ENCODE results near the gene LRP2.

LRP2 gene

DNA sequence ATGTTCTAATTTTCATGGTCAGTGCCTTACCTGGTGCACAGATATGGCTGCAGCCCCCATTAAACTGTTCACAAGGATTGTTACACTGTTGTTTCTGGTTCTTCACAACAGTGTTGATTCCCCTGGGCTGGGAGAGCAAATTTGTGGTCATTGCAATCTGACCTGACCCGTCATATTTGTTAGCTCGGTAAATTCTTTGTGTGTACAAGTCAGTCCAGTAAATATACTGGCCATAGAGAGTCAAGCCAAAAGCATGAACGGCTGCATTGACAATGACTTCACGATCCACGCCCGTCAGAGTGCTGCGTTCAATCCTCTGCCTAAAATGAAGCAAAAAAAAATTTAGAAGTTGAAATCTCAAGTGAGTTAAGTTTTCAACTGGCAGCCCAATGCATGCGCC is 158.4 kb downstream of the LRP2 start:
- H3K4me3 ChIP-seq (ENCODE audit: low read depth, low read length): no peak overlapping the region
- TF ChIP-seq, protein P1, sequence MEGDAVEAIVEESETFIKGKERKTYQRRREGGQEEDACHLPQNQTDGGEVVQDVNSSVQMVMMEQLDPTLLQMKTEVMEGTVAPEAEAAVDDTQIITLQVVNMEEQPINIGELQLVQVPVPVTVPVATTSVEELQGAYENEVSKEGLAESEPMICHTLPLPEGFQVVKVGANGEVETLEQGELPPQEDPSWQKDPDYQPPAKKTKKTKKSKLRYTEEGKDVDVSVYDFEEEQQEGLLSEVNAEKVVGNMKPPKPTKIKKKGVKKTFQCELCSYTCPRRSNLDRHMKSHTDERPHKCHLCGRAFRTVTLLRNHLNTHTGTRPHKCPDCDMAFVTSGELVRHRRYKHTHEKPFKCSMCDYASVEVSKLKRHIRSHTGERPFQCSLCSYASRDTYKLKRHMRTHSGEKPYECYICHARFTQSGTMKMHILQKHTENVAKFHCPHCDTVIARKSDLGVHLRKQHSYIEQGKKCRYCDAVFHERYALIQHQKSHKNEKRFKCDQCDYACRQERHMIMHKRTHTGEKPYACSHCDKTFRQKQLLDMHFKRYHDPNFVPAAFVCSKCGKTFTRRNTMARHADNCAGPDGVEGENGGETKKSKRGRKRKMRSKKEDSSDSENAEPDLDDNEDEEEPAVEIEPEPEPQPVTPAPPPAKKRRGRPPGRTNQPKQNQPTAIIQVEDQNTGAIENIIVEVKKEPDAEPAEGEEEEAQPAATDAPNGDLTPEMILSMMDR (IDR thresholded peaks at IDR 0.05): no peak
- H3K9me3 ChIP-seq (ENCODE audit: control insufficient read depth, low read length): no peaks in the 10 kb centered on the region

DNA sequence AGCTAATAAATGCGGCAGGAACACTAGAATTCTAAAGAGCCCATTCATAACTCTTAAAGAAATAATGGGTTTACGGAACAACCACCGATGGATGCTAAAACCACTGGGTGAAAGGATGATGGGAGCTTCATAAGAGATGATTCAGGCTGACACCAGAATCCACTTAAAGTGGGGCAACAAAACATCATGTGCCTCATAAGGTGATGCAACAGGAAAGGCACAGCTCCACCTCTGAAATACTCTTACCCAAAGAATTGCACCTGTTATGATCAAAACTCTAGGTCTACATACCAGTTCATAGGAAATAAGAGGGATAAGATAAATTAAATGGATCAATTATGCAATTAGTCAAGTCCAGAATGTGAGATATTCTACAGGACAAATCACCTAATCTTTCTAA is 161.6 kb downstream of the LRP2 start:
- H2AFZ ChIP-seq: no peak overlapping the region
- no peaks in the 10 kb centered on the region for H3K36me3 ChIP-seq (ENCODE audit: control insufficient read depth, insufficient read depth, low read length)
- no peaks in the 10 kb centered on the region for H3K9me3 ChIP-seq (ENCODE audit: control insufficient read depth, low read length)
- no peaks in the 10 kb centered on the region for H3K79me2 ChIP-seq
- H3K9ac ChIP-seq: no peak overlapping the region
- H3K4me2 ChIP-seq (ENCODE audit: low read length): no peak overlapping the region
- no peaks in the 10 kb centered on the region for H3K4me1 ChIP-seq
- no peak overlapping the region for H3K4me3 ChIP-seq (ENCODE audit: low read depth, low read length)
- no peaks in the 10 kb centered on the region for H3K27me3 ChIP-seq (ENCODE audit: control insufficient read depth, insufficient read depth, low read length)
- TF ChIP-seq, protein P1 (IDR thresholded peaks at IDR 0.05): no peak
- H3K27ac ChIP-seq: no peak overlapping the region

More for the DNA sequence above, 158.4 kb downstream of the LRP2 start:
- H3K27ac ChIP-seq: no peak overlapping the region
- no peak overlapping the region for H3K4me2 ChIP-seq (ENCODE audit: low read length)
- H3K4me1 ChIP-seq: no peaks in the 10 kb centered on the region
- no peaks in the 10 kb centered on the region for H3K27me3 ChIP-seq (ENCODE audit: control insufficient read depth, insufficient read depth, low read length)
- H3K36me3 ChIP-seq (ENCODE audit: control insufficient read depth, insufficient read depth, low read length): no peaks in the 10 kb centered on the region
- H3K79me2 ChIP-seq: no peaks in the 10 kb centered on the region
- no peak overlapping the region for H2AFZ ChIP-seq
- no peak overlapping the region for H3K9ac ChIP-seq

DNA sequence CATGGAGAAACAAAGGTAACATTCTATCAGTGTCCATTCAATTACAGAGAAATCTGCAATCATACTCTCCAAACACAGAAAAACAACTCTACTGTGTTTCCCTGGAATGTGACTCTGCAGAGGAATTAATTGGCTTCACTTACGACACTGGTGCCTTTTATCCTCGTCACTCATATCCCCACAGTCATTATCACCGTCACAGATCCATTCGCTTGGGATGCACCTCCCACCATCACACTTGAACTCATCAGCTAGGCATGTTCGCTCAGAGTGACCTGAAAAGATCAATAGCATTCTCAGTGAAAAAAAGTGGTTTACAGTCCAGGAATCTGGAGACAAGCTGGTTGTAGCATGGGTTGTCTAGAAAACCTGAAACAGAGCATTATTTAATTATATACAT is 168.7 kb downstream of the LRP2 start:
- Histone ChIP-seq H2AFZ (no peak overlapping the region), H3K79me2 (no peaks in the 10 kb centered on the region), H3K27me3 (ENCODE audit: control insufficient read depth, insufficient read depth, low read length) (no peaks in the 10 kb centered on the region), H3K36me3 (ENCODE audit: control insufficient read depth, insufficient read depth, low read length) (no peaks in the 10 kb centered on the region), H3K4me1 (no peaks in the 10 kb centered on the region), H3K4me3 (ENCODE audit: low read depth, low read length) (no peak overlapping the region), H3K27ac (no peak overlapping the region), H3K4me2 (ENCODE audit: low read length) (no peak overlapping the region), H3K9me3 (ENCODE audit: control insufficient read depth, low read length) (no peaks in the 10 kb centered on the region), H3K9ac (no peak overlapping the region)
- TF ChIP-seq, protein P1 (IDR thresholded peaks at IDR 0.05): no peak

DNA sequence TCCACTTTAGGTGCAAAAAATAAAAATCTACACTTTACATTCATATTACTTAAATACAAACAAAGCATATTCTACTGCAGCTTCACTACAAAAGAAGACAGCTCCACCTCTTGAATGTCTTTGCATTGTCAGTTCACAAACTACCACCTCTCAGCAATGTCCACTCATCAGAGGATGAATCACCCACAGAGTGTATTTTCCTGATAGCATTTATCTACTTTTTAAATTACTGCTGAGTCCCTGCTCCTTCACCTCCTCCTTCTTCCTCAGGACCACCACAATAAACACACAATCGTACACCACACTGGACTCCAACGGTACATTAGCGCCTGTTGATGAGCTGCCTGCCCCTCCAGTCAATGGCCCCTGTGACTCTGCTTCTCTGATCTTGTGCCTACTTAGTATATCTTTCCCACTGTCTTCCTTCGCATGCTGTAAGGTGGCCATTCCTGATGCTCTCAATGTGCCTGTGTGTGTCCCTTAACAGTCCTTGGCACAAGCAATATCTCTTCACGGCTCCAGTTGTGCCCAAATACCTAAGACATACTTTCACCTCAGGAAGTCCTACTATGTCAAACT is 172.0 kb downstream of the LRP2 start:
- H3K27ac ChIP-seq: no peak overlapping the region
- no peaks in the 10 kb centered on the region for H3K4me1 ChIP-seq
- no peak overlapping the region for H2AFZ ChIP-seq
- H3K27me3 ChIP-seq (ENCODE audit: control insufficient read depth, insufficient read depth, low read length): no peaks in the 10 kb centered on the region
- H3K9me3 ChIP-seq (ENCODE audit: control insufficient read depth, low read length): no peaks in the 10 kb centered on the region
- TF ChIP-seq, protein P1 (IDR thresholded peaks at IDR 0.05): no peak
- H3K79me2 ChIP-seq: no peaks in the 10 kb centered on the region
- no peak overlapping the region for H3K4me3 ChIP-seq (ENCODE audit: low read depth, low read length)
- no peaks in the 10 kb centered on the region for H3K36me3 ChIP-seq (ENCODE audit: control insufficient read depth, insufficient read depth, low read length)
- no peak overlapping the region for H3K4me2 ChIP-seq (ENCODE audit: low read length)
- no peak overlapping the region for H3K9ac ChIP-seq

DNA sequence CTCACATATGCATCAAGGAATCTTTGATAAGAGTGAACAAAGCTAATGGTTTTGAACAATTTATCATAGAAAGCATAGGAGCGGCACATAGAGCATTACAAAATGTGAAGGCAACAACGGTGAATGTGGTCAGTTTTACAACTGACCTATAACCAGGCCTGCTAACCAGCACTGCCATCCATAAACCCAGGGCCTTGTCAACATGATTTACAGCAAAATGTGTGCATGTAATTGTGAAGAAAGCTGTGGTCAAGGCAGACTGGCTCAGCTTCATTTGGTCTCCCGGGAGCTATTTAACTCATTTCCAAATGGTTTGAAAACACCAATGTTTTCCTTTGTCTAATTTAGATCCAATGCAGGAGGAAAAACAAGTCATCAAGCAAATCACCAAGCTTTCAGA is 173.2 kb downstream of the LRP2 start:
- Histone ChIP-seq H3K4me3 (ENCODE audit: low read depth, low read length) (no peak overlapping the region), H3K36me3 (ENCODE audit: control insufficient read depth, insufficient read depth, low read length) (no peaks in the 10 kb centered on the region)
- TF ChIP-seq, protein P1 (IDR thresholded peaks at IDR 0.05): no peak

More for the DNA sequence above, 173.2 kb downstream of the LRP2 start:
- no peaks in the 10 kb centered on the region for H3K27me3 ChIP-seq (ENCODE audit: control insufficient read depth, insufficient read depth, low read length)
- H3K9ac ChIP-seq: no peak overlapping the region
- no peak overlapping the region for H2AFZ ChIP-seq
- H3K9me3 ChIP-seq (ENCODE audit: control insufficient read depth, low read length): no peaks in the 10 kb centered on the region
- H3K4me2 ChIP-seq (ENCODE audit: low read length): no peak overlapping the region
- H3K79me2 ChIP-seq: no peaks in the 10 kb centered on the region
- no peaks in the 10 kb centered on the region for H3K4me1 ChIP-seq
- no peak overlapping the region for H3K27ac ChIP-seq
